ENCODE results near the gene HSPA12B.

The HSPA12B gene

DNA sequence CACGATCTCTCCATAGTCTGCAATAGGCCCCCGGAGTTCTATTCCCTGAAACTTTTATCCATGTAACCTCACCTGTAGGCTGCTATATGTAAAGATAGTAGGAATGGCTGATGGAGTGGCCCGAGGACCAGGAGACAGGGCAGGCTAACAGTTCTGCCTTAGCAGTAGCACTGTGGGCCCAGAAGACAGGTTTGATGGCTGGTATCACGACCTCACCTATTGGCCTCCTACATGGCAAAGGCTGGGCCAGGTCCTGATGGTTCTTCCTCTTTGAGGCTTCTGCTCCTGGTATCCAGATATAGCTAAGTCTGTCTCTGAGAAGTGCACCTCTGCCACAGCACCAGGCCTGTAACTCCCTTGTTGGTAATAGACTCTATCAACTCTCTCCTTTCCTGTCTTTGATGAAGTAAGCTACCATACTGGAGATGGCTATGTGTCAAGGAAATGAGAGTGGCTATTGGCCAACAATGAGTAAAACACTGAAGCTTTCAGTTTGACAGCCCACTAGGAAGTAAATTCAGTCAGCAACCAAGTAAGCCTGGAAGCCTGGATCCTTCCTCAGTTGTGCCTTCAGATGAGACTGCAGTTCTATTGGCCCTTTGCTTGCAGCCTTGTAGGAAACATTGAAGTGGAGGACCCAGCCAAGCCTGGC is 43.1 kb downstream of the HSPA12B start:
- H3K27ac ChIP-seq (ENCODE audit: low read depth in 2 of 2, low read length in 2 of 2): no peak overlapping the region
- H3K9me3 ChIP-seq (ENCODE audit: control insufficient read depth in 2 of 2, low read length in 2 of 2): no peaks in the 10 kb centered on the region
- H3K36me3 ChIP-seq (ENCODE audit: control insufficient read depth in 2 of 2, insufficient read depth in 2 of 2, low read length in 2 of 2): no peaks in the 10 kb centered on the region
- peaks cover 15 to 16% of the 10 kb centered on the region in 2 donors for H3K4me1 ChIP-seq (ENCODE audit: control insufficient read depth in 2 of 2, insufficient read depth in 2 of 2, low read length in 2 of 2)
- no peak overlapping the region for H3K9ac ChIP-seq (ENCODE audit: low read depth in 1 of 2, low read length in 2 of 2)
- peaks cover 10 to 12% of the 10 kb centered on the region in 2 donors for H3K27me3 ChIP-seq (ENCODE audit: control insufficient read depth in 2 of 2, insufficient read depth in 2 of 2, low read length in 2 of 2)
- H3K4me3 ChIP-seq (ENCODE audit: low read length in 2 of 2): no peak overlapping the region

GRCh38 chr20:3777381-3777715 is 44.9 kb downstream of the HSPA12B start:
- H3K9me3 ChIP-seq (ENCODE audit: control insufficient read depth in 2 of 2, low read length in 2 of 2): no peaks in the 10 kb centered on the region
- peaks cover 10 to 12% of the 10 kb centered on the region in 2 donors for H3K27me3 ChIP-seq (ENCODE audit: control insufficient read depth in 2 of 2, insufficient read depth in 2 of 2, low read length in 2 of 2)
- peak overlapping the region; percentile 69 to 71 for H3K4me3 ChIP-seq (ENCODE audit: low read length in 2 of 2)
- H3K36me3 ChIP-seq (ENCODE audit: control insufficient read depth in 2 of 2, insufficient read depth in 2 of 2, low read length in 2 of 2): no peaks in the 10 kb centered on the region
- peaks cover 20 to 24% of the 10 kb centered on the region in 2 donors for H3K4me1 ChIP-seq (ENCODE audit: control insufficient read depth in 2 of 2, insufficient read depth in 2 of 2, low read length in 2 of 2)
- peak overlapping the region; percentile 21 to 47 for H3K9ac ChIP-seq (ENCODE audit: low read depth in 1 of 2, low read length in 2 of 2)
- no peak overlapping the region for H3K27ac ChIP-seq (ENCODE audit: low read depth in 2 of 2, low read length in 2 of 2)

DNA sequence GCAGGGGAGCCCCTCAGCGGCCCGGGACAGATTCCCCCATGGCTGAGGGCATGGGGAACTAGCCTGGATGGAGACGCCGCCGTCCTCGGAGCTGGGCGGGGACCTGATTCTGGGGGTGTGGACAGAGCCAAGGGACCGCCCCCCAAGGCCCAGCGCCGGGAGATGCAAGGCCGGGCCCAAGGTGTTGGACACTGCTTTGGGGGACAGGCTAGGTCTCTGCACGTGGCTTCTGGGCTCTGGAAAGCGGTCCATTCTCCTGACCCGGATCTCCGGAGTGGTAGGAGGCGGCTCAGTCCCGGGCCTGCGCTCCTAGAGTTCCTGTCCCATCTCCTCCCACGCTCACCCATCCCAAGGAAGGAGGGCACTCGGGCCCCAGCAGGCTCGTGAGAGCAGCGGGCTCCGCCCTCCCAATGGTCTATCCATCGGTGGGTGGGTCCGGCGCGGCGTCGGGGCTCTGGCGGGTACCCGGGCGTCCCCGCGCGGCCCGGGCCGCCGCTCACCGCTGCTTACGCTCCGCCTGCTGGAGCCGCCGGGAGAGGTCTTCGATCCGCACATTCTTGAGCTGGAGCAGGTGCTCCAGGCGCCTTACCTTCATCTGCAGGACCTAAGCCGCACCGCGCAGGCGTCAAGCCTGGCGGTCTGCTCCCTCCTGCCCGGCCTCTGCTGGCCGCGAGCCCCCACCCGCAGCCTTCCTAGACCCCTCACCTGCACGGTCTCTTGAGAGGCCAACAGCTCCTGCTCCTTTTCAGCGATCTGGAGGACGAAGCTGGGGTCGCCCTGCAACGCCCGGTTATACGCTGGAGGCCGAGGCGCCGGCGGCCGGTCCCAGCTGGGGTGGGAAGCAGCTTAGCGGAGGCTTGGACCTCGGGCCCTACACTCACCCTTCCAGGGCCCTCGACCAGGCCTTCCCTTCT is 45.5 kb downstream of the HSPA12B start:
- H3K27me3 ChIP-seq (ENCODE audit: control insufficient read depth in 2 of 2, insufficient read depth in 2 of 2, low read length in 2 of 2): peaks cover 10 to 12% of the 10 kb centered on the region in 2 donors
- no peaks in the 10 kb centered on the region for H3K36me3 ChIP-seq (ENCODE audit: control insufficient read depth in 2 of 2, insufficient read depth in 2 of 2, low read length in 2 of 2)
- peak overlapping the region; percentile 69 to 71 for H3K4me3 ChIP-seq (ENCODE audit: low read length in 2 of 2)
- H3K9ac ChIP-seq (ENCODE audit: low read depth in 1 of 2, low read length in 2 of 2): peak overlapping the region; percentile 21 to 47
- H3K27ac ChIP-seq (ENCODE audit: low read depth in 2 of 2, low read length in 2 of 2): no peak overlapping the region
- no peaks in the 10 kb centered on the region for H3K9me3 ChIP-seq (ENCODE audit: control insufficient read depth in 2 of 2, low read length in 2 of 2)
- peaks cover 20 to 24% of the 10 kb centered on the region in 2 donors for H3K4me1 ChIP-seq (ENCODE audit: control insufficient read depth in 2 of 2, insufficient read depth in 2 of 2, low read length in 2 of 2)

DNA sequence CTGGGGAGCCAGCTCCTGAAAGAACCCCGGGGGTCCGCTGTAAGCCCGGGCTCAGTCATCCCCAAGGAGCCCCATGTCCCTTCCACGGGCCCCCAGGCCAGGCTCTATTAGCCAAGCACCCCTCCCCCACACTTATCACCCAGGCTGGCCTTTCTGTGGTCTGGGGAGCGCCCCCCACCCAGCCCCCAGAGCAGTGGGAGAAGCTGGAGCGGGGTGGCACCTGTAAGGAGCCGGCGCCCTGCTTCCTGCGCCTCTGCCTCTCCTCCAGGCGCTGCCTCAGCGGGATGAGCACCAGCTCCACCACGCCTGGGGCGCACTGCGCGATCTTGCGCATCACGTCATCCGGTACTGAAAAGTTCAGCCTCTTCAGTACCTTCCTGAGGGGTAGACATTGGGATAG is 46.5 kb downstream of the HSPA12B start:
- Histone ChIP-seq H3K36me3 (ENCODE audit: control insufficient read depth in 2 of 2, insufficient read depth in 2 of 2, low read length in 2 of 2) (no peaks in the 10 kb centered on the region), H3K9me3 (ENCODE audit: control insufficient read depth in 2 of 2, low read length in 2 of 2) (no peaks in the 10 kb centered on the region), H3K27ac (ENCODE audit: low read depth in 2 of 2, low read length in 2 of 2) (no peak overlapping the region), H3K27me3 (ENCODE audit: control insufficient read depth in 2 of 2, insufficient read depth in 2 of 2, low read length in 2 of 2) (peaks cover 10 to 12% of the 10 kb centered on the region in 2 donors), H3K9ac (ENCODE audit: low read depth in 1 of 2, low read length in 2 of 2) (no peak overlapping the region), H3K4me1 (ENCODE audit: control insufficient read depth in 2 of 2, insufficient read depth in 2 of 2, low read length in 2 of 2) (peaks cover 20 to 24% of the 10 kb centered on the region in 2 donors), H3K4me3 (ENCODE audit: low read length in 2 of 2) (no peak overlapping the region)

- Histone ChIP-seq H3K9me3 (ENCODE audit: control insufficient read depth in 2 of 2, low read length in 2 of 2) (no peaks in the 10 kb centered on the region), H3K4me3 (ENCODE audit: low read length in 2 of 2) (peak within 1 kb of the TSS; percentile 53 to 63), H3K9ac (ENCODE audit: low read depth in 1 of 2, low read length in 2 of 2) (peak within 1 kb of the TSS in 1 of 2 donors; percentile 3), H3K36me3 (ENCODE audit: control insufficient read depth in 2 of 2, insufficient read depth in 2 of 2, low read length in 2 of 2) (peaks cover 5% of the 10 kb centered on the region in 2 donors), H3K27ac (ENCODE audit: low read depth in 2 of 2, low read length in 2 of 2) (no peak within 1 kb of the TSS), H3K4me1 (ENCODE audit: control insufficient read depth in 2 of 2, insufficient read depth in 2 of 2, low read length in 2 of 2) (peaks cover 32 to 43% of the 10 kb centered on the region in 2 donors), H3K27me3 (ENCODE audit: control insufficient read depth in 2 of 2, insufficient read depth in 2 of 2, low read length in 2 of 2) (peaks cover 10 to 12% of the 10 kb centered on the region in 2 donors)
These were observed 48.8 kb downstream of the HSPA12B start, which contains the start of gene SPEF1 for GRCh38 chr20:3781153-3781910. SPEF1 (minus strand) TSS chr20:3781448; CDS start chr20:3781287, 161 bp downstream.

DNA sequence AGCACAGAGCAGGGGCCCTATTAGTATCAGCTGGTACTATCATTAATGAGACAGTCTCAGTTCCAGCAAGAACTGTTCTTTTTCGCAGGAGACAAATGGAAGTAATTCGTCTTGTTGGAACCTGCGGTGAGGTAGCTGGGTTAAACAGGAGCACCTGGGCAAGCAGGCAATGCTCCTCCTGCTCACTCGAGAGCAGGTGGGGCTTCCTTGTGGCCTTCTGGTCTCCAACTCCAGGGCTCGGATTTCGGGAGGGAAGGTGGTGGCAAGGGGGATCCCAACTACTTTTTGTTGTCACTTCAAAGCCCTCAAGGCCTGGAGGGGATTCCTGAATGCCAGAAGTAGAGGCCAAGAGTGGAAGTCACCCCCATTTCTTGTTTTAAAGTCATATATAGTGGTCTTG is 50.1 kb downstream of the HSPA12B start:
- Histone ChIP-seq H3K27ac (ENCODE audit: low read depth in 2 of 2, low read length in 2 of 2) (no peak overlapping the region), H3K9me3 (ENCODE audit: control insufficient read depth in 2 of 2, low read length in 2 of 2) (no peaks in the 10 kb centered on the region), H3K9ac (ENCODE audit: low read depth in 1 of 2, low read length in 2 of 2) (no peak overlapping the region), H3K4me3 (ENCODE audit: low read length in 2 of 2) (no peak overlapping the region), H3K27me3 (ENCODE audit: control insufficient read depth in 2 of 2, insufficient read depth in 2 of 2, low read length in 2 of 2) (peaks cover 10 to 12% of the 10 kb centered on the region in 2 donors), H3K36me3 (ENCODE audit: control insufficient read depth in 2 of 2, insufficient read depth in 2 of 2, low read length in 2 of 2) (peaks cover 5% of the 10 kb centered on the region in 2 donors), H3K4me1 (ENCODE audit: control insufficient read depth in 2 of 2, insufficient read depth in 2 of 2, low read length in 2 of 2) (peaks cover 25 to 39% of the 10 kb centered on the region in 2 donors)

DNA sequence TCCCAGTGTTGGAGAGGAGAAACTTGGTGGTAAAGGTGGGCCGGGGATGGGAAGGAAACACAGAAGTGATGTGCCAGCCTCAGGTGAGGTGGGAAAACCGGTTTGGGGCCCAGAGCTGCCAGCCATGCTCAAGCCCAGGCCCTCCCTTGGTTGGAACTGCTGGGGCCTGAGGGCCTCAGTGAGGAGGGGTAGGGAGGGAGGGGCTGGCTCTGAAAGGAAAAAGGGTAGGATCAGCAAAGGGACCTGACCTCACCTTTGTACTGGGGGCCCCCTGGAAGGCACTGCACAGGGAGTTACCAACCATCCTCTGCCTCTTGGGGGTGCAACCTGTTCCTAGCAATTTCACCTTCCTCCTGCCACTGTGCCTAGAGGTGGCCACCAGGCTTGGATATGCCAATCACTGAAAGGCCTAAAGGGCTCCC is 50.6 kb downstream of the HSPA12B start:
- Histone ChIP-seq H3K4me3 (ENCODE audit: low read length in 2 of 2) (no peak overlapping the region), H3K36me3 (ENCODE audit: control insufficient read depth in 2 of 2, insufficient read depth in 2 of 2, low read length in 2 of 2) (peaks cover 5% of the 10 kb centered on the region in 2 donors), H3K9ac (ENCODE audit: low read depth in 1 of 2, low read length in 2 of 2) (no peak overlapping the region), H3K27me3 (ENCODE audit: control insufficient read depth in 2 of 2, insufficient read depth in 2 of 2, low read length in 2 of 2) (peaks cover 10 to 12% of the 10 kb centered on the region in 2 donors), H3K27ac (ENCODE audit: low read depth in 2 of 2, low read length in 2 of 2) (no peak overlapping the region), H3K9me3 (ENCODE audit: control insufficient read depth in 2 of 2, low read length in 2 of 2) (no peaks in the 10 kb centered on the region), H3K4me1 (ENCODE audit: control insufficient read depth in 2 of 2, insufficient read depth in 2 of 2, low read length in 2 of 2) (peaks cover 22 to 36% of the 10 kb centered on the region in 2 donors)

DNA sequence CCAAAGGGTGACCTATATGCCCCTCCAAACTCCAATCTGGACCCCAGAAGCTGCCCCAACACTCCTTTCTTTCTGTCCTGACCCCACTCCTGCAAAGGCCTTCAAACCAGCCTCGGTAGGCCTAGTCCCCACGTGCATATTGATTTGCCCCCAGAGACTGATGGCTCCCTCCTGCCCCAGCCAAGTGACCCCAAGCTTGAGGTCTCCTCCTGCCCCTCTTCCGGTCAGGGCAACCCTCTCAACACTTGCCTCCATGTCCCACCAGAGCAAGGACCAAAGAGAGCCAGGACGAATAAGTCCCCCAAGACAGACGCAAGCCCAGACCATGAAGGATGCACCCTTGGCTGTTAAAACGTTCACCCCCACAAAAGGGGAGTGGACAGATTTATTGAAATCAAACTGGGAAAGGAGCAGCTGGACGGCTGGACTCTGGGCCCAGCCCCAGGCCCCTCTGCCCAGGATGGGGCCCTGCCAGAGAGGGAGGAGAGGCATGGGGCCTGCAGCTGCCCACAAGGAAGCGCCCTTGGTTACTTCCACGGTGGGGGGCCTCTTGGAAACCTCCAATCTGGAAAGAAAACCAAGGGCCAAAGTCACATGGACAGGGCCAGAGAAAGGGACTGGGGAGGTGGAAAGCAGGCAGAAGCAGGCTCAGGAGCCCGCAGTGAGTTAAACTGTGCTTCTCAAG is 51.2 kb downstream of the HSPA12B start:
- no peak overlapping the region for H3K27ac ChIP-seq (ENCODE audit: low read depth in 2 of 2, low read length in 2 of 2)
- peaks cover 5 to 9% of the 10 kb centered on the region in 2 donors for H3K27me3 ChIP-seq (ENCODE audit: control insufficient read depth in 2 of 2, insufficient read depth in 2 of 2, low read length in 2 of 2)
- H3K9me3 ChIP-seq (ENCODE audit: control insufficient read depth in 2 of 2, low read length in 2 of 2): no peaks in the 10 kb centered on the region
- H3K4me1 ChIP-seq (ENCODE audit: control insufficient read depth in 2 of 2, insufficient read depth in 2 of 2, low read length in 2 of 2): peaks cover 17 to 34% of the 10 kb centered on the region in 2 donors
- H3K4me3 ChIP-seq (ENCODE audit: low read length in 2 of 2): no peak overlapping the region
- peaks cover 5% of the 10 kb centered on the region in 2 donors for H3K36me3 ChIP-seq (ENCODE audit: control insufficient read depth in 2 of 2, insufficient read depth in 2 of 2, low read length in 2 of 2)
- H3K9ac ChIP-seq (ENCODE audit: low read depth in 1 of 2, low read length in 2 of 2): no peak overlapping the region

DNA sequence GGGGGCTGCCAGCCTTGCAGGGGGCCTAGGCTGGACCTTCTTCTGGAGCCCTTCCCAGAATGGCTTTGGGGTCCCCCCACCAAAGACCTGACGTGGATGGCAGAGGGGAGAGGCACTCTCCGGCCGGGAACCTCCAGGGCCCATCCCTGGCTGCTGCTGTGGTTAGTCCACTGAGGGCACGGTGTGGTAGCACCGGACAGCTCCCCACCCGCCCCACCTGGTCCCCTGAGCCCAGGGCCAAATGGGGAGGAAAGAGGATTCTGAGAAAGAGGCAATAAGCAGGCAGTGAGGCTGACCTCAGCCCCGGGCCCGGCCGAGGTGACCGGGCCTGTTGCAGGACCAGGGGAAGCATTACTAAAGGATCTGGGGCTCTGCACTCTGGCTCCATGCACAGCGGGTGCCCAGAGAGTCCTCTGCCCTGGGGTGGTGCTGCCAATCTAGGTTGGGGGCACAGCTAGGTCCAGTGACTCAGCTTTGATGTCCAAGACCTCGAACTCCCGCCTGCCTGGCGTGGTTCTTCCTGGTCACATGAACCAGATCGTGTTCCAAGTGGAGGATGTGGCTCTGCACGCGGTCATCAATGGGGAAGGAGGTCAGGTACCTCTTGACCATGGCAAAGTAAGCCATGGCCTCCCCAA is 51.9 kb downstream of the HSPA12B start:
- peaks cover 5% of the 10 kb centered on the region in 2 donors for H3K36me3 ChIP-seq (ENCODE audit: control insufficient read depth in 2 of 2, insufficient read depth in 2 of 2, low read length in 2 of 2)
- no peak overlapping the region for H3K27ac ChIP-seq (ENCODE audit: low read depth in 2 of 2, low read length in 2 of 2)
- no peaks in the 10 kb centered on the region for H3K9me3 ChIP-seq (ENCODE audit: control insufficient read depth in 2 of 2, low read length in 2 of 2)
- peaks cover 21 to 39% of the 10 kb centered on the region in 2 donors for H3K4me1 ChIP-seq (ENCODE audit: control insufficient read depth in 2 of 2, insufficient read depth in 2 of 2, low read length in 2 of 2)
- H3K4me3 ChIP-seq (ENCODE audit: low read length in 2 of 2): peak overlapping the region in 1 of 2 donors; percentile 22
- H3K9ac ChIP-seq (ENCODE audit: low read depth in 1 of 2, low read length in 2 of 2): no peak overlapping the region
- H3K27me3 ChIP-seq (ENCODE audit: control insufficient read depth in 2 of 2, insufficient read depth in 2 of 2, low read length in 2 of 2): peaks cover 0 to 4% of the 10 kb centered on the region in 2 donors
